ENCODE data around the gene DNAJC1. TPM values are rescaled to one million over a fixed set of nuclear protein-coding genes. Genes with fewer than 3 reads are reported as not detected.

Gene DNAJC1
- total RNA-seq, 1 donor from 2014 or later, result 66.8 TPM

- H3K4me1 ChIP-seq (ENCODE audit: insufficient read depth, low read length), result peaks cover 37% of the 10 kb centered on the region
- H4K20me1 ChIP-seq (ENCODE audit: insufficient read depth, low read length), result peaks cover 38% of the 10 kb centered on the region
- no peaks in the 10 kb centered on the region for H3K9me3 ChIP-seq (ENCODE audit: insufficient read depth, low read depth, low read length)
- Mint-ChIP-seq H3K4me3 (ENCODE audit: unreplicated experiment) (no peak overlapping the region), H3K36me3 (ENCODE audit: low read depth, unreplicated experiment) (peaks cover 5% of the 10 kb centered on the region), H3K27ac (ENCODE audit: unreplicated experiment) (peak overlapping the region; percentile 70), H3K27me3 (ENCODE audit: low read depth, unreplicated experiment) (no peaks in the 10 kb centered on the region), H3K9me3 (ENCODE audit: unreplicated experiment) (no peaks in the 10 kb centered on the region), H3K4me1 (ENCODE audit: low read depth, unreplicated experiment) (peaks cover 43% of the 10 kb centered on the region)
- peaks cover 6% of the 10 kb centered on the region for H3K79me2 ChIP-seq (ENCODE audit: insufficient read depth, low read length)
- H3K9ac ChIP-seq (ENCODE audit: low read length), result peak overlapping the region; percentile 22
- DNase-seq (ENCODE audit: low read depth) (peak; percentile 41), FAIRE-seq (peak; percentile 76)
- TF ChIP-seq EZH2 (IDR thresholded peaks at IDR 0.05; ENCODE audit: insufficient read depth, low read length) (no peak), CTCF (IDR thresholded peaks at IDR 0.05; ENCODE audit: insufficient read depth, low read depth, low read length) (no peak)
- H3K36me3 ChIP-seq (ENCODE audit: insufficient read depth, low read length), result peaks cover 7% of the 10 kb centered on the region
- peak overlapping the region; percentile 46 for H3K4me2 ChIP-seq (ENCODE audit: low read length)
- no peak overlapping the region for H2AFZ ChIP-seq (ENCODE audit: low read depth, low read length)
- H3K4me3 ChIP-seq (ENCODE audit: insufficient read depth, low read depth, low read length), result peak overlapping the region; percentile 3
- H3K27me3 ChIP-seq (ENCODE audit: insufficient read depth, low read length), result no peaks in the 10 kb centered on the region
- H3K27ac ChIP-seq (ENCODE audit: low read depth, low read length), result no peak overlapping the region
Measured at GRCh38 chr10:21727452-21728168, 275.9 kb downstream of the DNAJC1 start.

- DNase-seq (ENCODE audit: low read depth) (peak; percentile 24), FAIRE-seq (peak; percentile 23)
- Histone ChIP-seq H3K79me2 (ENCODE audit: insufficient read depth, low read length) (peaks cover 6% of the 10 kb centered on the region), H3K27ac (ENCODE audit: low read depth, low read length) (no peak overlapping the region), H4K20me1 (ENCODE audit: insufficient read depth, low read length) (peaks cover 43% of the 10 kb centered on the region), H3K4me1 (ENCODE audit: insufficient read depth, low read length) (peaks cover 30% of the 10 kb centered on the region), H3K36me3 (ENCODE audit: insufficient read depth, low read length) (peaks cover 7% of the 10 kb centered on the region), H3K27me3 (ENCODE audit: insufficient read depth, low read length) (no peaks in the 10 kb centered on the region), H3K9ac (ENCODE audit: low read length) (no peak overlapping the region), H3K9me3 (ENCODE audit: insufficient read depth, low read depth, low read length) (no peaks in the 10 kb centered on the region), H3K4me2 (ENCODE audit: low read length) (peak overlapping the region; percentile 46), H3K4me3 (ENCODE audit: insufficient read depth, low read depth, low read length) (no peak overlapping the region), H2AFZ (ENCODE audit: low read depth, low read length) (no peak overlapping the region)
- TF ChIP-seq CTCF (IDR thresholded peaks at IDR 0.05; ENCODE audit: insufficient read depth, low read depth, low read length) (no peak), EZH2 (IDR thresholded peaks at IDR 0.05; ENCODE audit: insufficient read depth, low read length) (no peak)
- Mint-ChIP-seq H3K9me3 (ENCODE audit: unreplicated experiment) (no peaks in the 10 kb centered on the region), H3K4me3 (ENCODE audit: unreplicated experiment) (no peak overlapping the region), H3K27ac (ENCODE audit: unreplicated experiment) (peak overlapping the region; percentile 64), H3K27me3 (ENCODE audit: low read depth, unreplicated experiment) (no peaks in the 10 kb centered on the region), H3K4me1 (ENCODE audit: low read depth, unreplicated experiment) (peaks cover 37% of the 10 kb centered on the region), H3K36me3 (ENCODE audit: low read depth, unreplicated experiment) (peaks cover 4% of the 10 kb centered on the region)
Measured at GRCh38 chr10:21726601-21727225, 276.8 kb downstream of the DNAJC1 start.

Measured in astrocyte (in vitro differentiated cells and primary cell).